Measurements from ENCODE around the gene FPR1. TPM values are rescaled to one million over a fixed set of nuclear protein-coding genes. Genes with fewer than 3 reads are reported as not detected.

FPR1 gene
- total and polyA plus RNA-seq, 4 experiments from 2014 or later, result 0.30 TPM; not detected in 3

DNA sequence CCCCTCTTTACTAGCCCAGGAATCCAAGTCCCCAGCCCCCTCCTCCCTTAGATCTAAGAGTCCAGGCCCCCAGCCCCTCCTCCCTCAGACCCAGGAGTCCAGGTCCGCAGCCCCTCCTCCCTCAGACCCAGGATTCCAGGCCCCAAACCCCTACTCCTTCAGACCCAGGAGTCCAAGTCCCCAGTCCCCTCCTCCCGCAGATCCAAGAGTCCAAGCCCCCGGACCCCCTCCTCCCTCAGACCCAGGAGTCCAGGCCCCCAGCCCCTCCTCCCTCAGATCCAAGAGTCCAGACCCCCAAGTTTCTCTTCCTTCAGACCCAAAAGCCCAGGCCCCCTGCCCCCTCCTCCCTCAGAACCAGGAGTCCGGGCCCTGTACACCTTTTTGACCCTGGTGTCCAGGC, 47.1 kb downstream of the FPR1 start:
- peaks cover 24% of the 10 kb centered on the region in 2 donors for H3K36me3 Mint-ChIP-seq
- Histone ChIP-seq H3K27ac (ENCODE audit: low read depth, low read length) (peak overlapping the region; percentile 90), H3K9me3 (ENCODE audit: control insufficient read depth in 1 of 2, low read length in 2 of 2) (no peaks in the 10 kb centered on the region), H3K4me1 (ENCODE audit: insufficient read depth, low read length) (peaks cover 28% of the 10 kb centered on the region), H3K36me3 (ENCODE audit: insufficient read depth, low read length) (peaks cover 7% of the 10 kb centered on the region), H3K4me3 (ENCODE audit: low read length in 2 of 2) (peak overlapping the region; percentile 42 to 84), H3K27me3 (ENCODE audit: insufficient read depth, low read length) (no peaks in the 10 kb centered on the region)
- H3K4me1 Mint-ChIP-seq, result peaks cover 22 to 55% (median 34%) of the 10 kb centered on the region in 4 donors
- H3K27ac Mint-ChIP-seq, result peak overlapping the region; percentile 82 to 95 (median 93)
- ChIA-PET POLR2A (ENCODE audit: partially characterized antibody) (interaction anchor here (0.6 to 3.0 kb wide), 9 partner anchors 10 to 1816 kb away, joined by 3 to 40 read pairs (median 4); partner anchors contain the start of genes PPP2R1A, SPACA6 and ZNF175), CTCF (ENCODE audit: partially characterized antibody) (interaction anchor here (1.4 to 2.0 kb wide), 3 partner anchors 14 to 43 kb away, joined by 4 to 7 read pairs (median 6); no protein-coding TSS in a partner anchor)
- H3K4me3 Mint-ChIP-seq, result peak overlapping the region; percentile 80 to 93 (median 88)
- no peaks in the 10 kb centered on the region for H3K9me3 Mint-ChIP-seq
- H3K27me3 Mint-ChIP-seq, result no peaks in the 10 kb centered on the region
- intact Hi-C loops (cut with micrococcal nuclease), result loop anchor here (1.0 to 5.0 kb wide), 3 partner anchors 110 to 337 kb away; partner anchors contain the start of genes CLDND2, ETFB and ZNF175
- DNase-seq, result no peak

DNA sequence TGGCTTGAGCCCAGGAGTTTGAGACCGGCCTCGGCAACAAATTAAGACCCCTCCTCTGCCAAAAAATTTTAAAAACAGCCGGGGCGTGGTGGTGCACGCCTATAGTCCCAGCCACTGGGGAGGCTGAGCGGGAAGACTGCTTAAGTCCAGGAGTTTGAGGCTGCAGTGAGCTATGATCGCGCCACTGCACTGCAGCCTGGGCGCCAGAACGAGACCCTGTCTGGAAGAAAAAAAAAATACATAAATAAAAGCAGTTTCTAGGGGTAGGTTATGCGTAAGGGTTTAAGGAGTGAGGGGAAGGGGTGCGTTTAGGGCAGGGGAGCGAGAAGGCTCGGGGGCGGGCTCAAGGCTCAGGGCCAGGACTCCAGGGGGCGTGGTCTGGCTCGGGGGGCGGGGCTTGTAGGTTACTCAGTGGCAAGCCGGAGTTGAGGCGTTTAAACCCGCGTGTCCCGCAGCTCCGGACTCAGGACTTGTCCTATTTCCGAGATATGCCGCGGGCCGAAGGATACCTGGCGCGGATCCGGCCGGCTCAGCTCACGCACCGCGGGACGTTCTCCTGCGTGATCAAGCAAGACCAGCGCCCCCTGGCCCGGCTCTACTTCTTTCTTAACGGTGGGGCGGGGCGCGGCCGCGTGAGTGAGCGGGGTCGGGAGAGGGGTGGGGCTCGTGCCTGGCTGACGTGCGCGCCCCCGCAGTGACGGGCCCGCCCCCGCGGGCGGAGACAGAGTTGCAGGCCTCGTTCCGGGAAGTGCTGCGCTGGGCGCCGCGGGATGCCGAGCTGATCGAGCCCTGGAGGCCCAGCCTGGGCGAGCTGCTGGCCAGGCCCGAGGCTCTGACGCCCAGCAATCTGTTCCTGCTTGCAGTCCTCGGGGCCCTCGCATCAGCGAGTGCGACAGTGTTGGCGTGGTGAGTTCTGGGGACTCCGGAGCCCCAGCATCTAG, 47.8 kb downstream of the FPR1 start:
- CTCF ChIA-PET (ENCODE audit: partially characterized antibody), result interaction anchor here (0.7 to 2.0 kb wide), 5 partner anchors 13 to 47 kb away, joined by 3 to 7 read pairs (median 4); no protein-coding TSS in a partner anchor

DNA sequence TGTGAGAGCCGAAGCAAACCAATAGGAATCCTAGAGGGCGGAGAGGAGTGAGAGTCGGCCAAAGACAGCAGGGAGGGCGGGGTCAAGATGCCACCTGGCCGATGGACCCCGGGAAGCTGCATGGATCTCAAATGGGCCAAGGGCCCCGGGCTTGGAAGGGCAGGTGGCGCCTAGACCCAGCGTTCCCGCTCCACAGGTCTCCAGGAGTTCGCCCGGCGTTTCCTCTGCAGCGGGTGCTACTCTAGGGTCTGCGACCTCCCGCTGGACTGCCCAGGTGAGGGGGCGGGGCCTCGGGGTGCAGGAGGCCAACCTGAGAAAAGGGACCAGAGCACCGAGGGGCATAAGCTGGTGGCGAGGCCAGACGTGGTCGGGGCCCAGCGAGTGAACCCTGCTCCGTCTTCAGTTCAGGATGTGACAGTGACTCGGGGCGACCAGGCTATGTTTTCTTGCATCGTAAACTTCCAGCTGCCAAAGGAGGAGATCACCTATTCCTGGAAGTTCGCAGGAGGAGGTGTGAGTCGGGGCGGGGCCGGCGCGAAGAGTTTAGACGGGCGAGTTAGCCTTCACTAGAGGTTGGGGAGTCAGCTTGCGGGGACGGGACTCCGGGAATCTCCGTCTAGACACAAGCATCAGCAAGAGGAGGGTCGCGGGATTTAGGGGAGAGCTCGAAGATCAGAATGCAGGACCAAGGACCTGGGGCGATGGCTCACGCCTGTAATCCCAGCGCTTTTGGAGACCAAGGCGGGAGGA, 48.7 kb downstream of the FPR1 start:
- no peaks in the 10 kb centered on the region for H3K27me3 ChIP-seq (ENCODE audit: insufficient read depth, low read length)
- H3K4me1 ChIP-seq (ENCODE audit: insufficient read depth, low read length), result peaks cover 28% of the 10 kb centered on the region
- no peaks in the 10 kb centered on the region for H3K27me3 Mint-ChIP-seq
- peak overlapping the region; percentile 82 to 95 (median 92) for H3K27ac Mint-ChIP-seq
- H3K4me1 Mint-ChIP-seq, result peaks cover 22 to 55% (median 33%) of the 10 kb centered on the region in 4 donors
- peaks cover 23 to 26% of the 10 kb centered on the region in 2 donors for H3K36me3 Mint-ChIP-seq
- H3K4me3 Mint-ChIP-seq, result peak overlapping the region; percentile 80 to 93 (median 88)
- peaks cover 7% of the 10 kb centered on the region for H3K36me3 ChIP-seq (ENCODE audit: insufficient read depth, low read length)
- intact Hi-C loops (cut with micrococcal nuclease), result loop anchor here (1.0 to 5.0 kb wide), 3 partner anchors 13 to 336 kb away; partner anchors contain the start of genes CLDND2, ETFB and ZNF175
- DNase-seq, result no peak
- H3K9me3 Mint-ChIP-seq, result no peaks in the 10 kb centered on the region
- peak overlapping the region; percentile 90 for H3K27ac ChIP-seq (ENCODE audit: low read depth, low read length)
- ChIA-PET CTCF (ENCODE audit: partially characterized antibody) (interaction anchor here (0.7 to 2.0 kb wide), 4 partner anchors 12 to 46 kb away, joined by 3 to 7 read pairs (median 5); no protein-coding TSS in a partner anchor), POLR2A (ENCODE audit: partially characterized antibody) (interaction anchor here (1.3 to 3.0 kb wide), 3 partner anchors 9 to 27 kb away, joined by 4 to 40 read pairs (median 14); partner anchors contain the start of gene SPACA6)
- no peaks in the 10 kb centered on the region for H3K9me3 ChIP-seq (ENCODE audit: control insufficient read depth in 1 of 2, low read length in 2 of 2)
- peak overlapping the region in 1 of 2 donors; percentile 84 for H3K4me3 ChIP-seq (ENCODE audit: low read length in 2 of 2)

More for the DNA sequence above, 47.8 kb downstream of the FPR1 start:
- Mint-ChIP-seq H3K4me1 (peaks cover 22 to 55% (median 34%) of the 10 kb centered on the region in 4 donors), H3K27me3 (no peaks in the 10 kb centered on the region), H3K4me3 (peak overlapping the region; percentile 80 to 93 (median 88)), H3K9me3 (no peaks in the 10 kb centered on the region), H3K36me3 (peaks cover 24% of the 10 kb centered on the region in 2 donors), H3K27ac (peak overlapping the region; percentile 82 to 95 (median 93))
- peak; percentile 95 to 98 (median 96) for DNase-seq
- POLR2A ChIA-PET (ENCODE audit: partially characterized antibody), result interaction anchor here (0.6 to 3.0 kb wide), 9 partner anchors 10 to 1817 kb away, joined by 3 to 40 read pairs (median 4); partner anchors contain the start of genes PPP2R1A, SPACA6 and ZNF175
- intact Hi-C loops (cut with micrococcal nuclease), result loop anchor here (1.0 to 5.0 kb wide), 4 partner anchors 14 to 337 kb away; partner anchors contain the start of genes CLDND2, ETFB and ZNF175
- H3K36me3 ChIP-seq (ENCODE audit: insufficient read depth, low read length), result peaks cover 7% of the 10 kb centered on the region
- H3K27me3 ChIP-seq (ENCODE audit: insufficient read depth, low read length), result no peaks in the 10 kb centered on the region
- no peaks in the 10 kb centered on the region for H3K9me3 ChIP-seq (ENCODE audit: control insufficient read depth in 1 of 2, low read length in 2 of 2)
- H3K27ac ChIP-seq (ENCODE audit: low read depth, low read length), result peak overlapping the region; percentile 90
- H3K4me1 ChIP-seq (ENCODE audit: insufficient read depth, low read length), result peaks cover 28% of the 10 kb centered on the region
- H3K4me3 ChIP-seq (ENCODE audit: low read length in 2 of 2), result peak overlapping the region; percentile 42 to 84

DNA sequence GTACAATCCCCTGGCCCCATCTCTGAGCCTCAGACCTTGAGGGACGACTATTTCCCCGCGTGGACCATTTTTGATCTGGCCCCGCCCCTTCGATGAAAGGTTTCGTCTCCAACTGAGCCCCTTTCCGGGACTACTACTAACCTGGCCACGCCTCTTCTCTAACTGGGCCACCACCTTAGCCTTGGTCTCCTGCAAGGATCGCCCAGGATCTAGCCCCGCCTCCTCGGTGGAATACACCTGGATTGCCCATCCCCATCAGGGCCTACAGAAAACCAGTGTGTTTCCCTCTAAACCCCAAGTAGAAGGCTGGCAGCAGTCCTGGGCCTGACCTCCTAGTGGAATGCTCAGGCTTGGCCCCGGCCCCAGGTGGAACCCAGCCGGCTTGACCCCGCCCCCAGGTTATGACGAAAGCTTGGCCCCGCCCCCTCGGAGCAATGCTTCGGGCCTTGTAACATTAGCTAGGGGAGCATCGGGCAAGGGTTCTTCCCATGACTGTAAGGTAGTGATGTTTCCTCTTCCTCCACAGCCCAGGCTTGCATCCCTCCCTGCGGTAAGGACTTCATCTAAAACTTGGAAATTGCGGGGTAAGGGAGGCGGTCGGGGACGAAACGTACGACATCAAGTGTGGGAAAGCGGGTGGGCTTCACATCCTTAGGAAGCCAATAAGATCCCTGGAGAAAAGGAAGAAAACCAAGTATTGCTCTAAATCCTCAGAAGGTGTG, 49.4 kb downstream of the FPR1 start:
- Mint-ChIP-seq H3K36me3 (peaks cover 22 to 25% of the 10 kb centered on the region in 2 donors), H3K4me1 (peaks cover 22 to 51% (median 33%) of the 10 kb centered on the region in 4 donors), H3K27ac (peak overlapping the region; percentile 1 to 95 (median 61)), H3K4me3 (peak overlapping the region; percentile 76 to 93 (median 88)), H3K27me3 (no peaks in the 10 kb centered on the region), H3K9me3 (no peaks in the 10 kb centered on the region)
- Histone ChIP-seq H3K4me3 (ENCODE audit: low read length in 2 of 2) (no peak overlapping the region), H3K27me3 (ENCODE audit: insufficient read depth, low read length) (no peaks in the 10 kb centered on the region), H3K4me1 (ENCODE audit: insufficient read depth, low read length) (peaks cover 28% of the 10 kb centered on the region), H3K9me3 (ENCODE audit: control insufficient read depth in 1 of 2, low read length in 2 of 2) (no peaks in the 10 kb centered on the region), H3K27ac (ENCODE audit: low read depth, low read length) (no peak overlapping the region), H3K36me3 (ENCODE audit: insufficient read depth, low read length) (peaks cover 7% of the 10 kb centered on the region)
- ChIA-PET POLR2A (ENCODE audit: partially characterized antibody) (interaction anchor here (2.2 to 3.0 kb wide), 2 partner anchors 8 to 12 kb away, joined by 14 to 40 read pairs; partner anchors contain the start of gene SPACA6), CTCF (ENCODE audit: partially characterized antibody) (interaction anchor here (1.6 kb wide), 1 partner anchor 45 kb away, joined by 4 read pairs; no protein-coding TSS in a partner anchor)
- intact Hi-C loops (cut with micrococcal nuclease), result loop anchor here (5.0 kb wide), 2 partner anchors 130 to 335 kb away; partner anchors contain the start of genes CLDND2, ETFB and ZNF175
- DNase-seq, result peak in 4 of 5 donors; percentile 24 to 60 (median 34)

DNA sequence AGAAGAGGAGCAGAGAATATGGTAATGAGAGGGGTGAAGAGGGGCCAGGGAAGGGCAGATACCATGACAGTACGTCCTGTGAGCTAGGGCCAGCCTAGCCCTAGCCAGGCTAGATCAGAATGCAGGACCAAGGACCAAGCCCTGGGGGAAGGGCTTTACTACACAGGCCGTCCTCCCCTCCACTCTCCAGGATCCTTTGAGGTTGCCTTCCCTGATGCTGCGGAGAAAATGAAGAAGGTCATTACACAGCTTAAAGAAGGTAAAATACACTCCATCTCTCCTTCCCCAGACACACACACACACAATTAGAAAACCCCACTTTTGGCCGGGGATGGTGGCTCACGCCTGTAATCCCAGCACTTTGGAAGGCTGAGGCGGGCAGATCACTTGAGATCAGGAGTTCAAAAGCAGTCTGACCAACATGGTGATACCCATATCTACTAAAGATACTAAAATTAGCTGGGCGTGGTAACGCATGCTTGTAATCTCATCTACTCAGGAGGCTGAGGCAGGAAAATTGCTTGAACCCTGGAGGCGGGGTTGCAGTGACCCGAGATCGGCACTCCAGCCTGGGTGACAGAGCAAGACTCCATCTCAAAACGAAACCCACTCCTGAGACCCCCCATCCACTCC, 50.1 kb downstream of the FPR1 start:
- H3K4me3 Mint-ChIP-seq, result peak overlapping the region in 2 of 8 donors; percentile 15 to 32

More for the DNA sequence above, 50.1 kb downstream of the FPR1 start:
- CTCF ChIA-PET (ENCODE audit: partially characterized antibody), result no interaction called here
- Mint-ChIP-seq H3K9me3 (no peaks in the 10 kb centered on the region), H3K36me3 (peaks cover 19 to 21% of the 10 kb centered on the region in 2 donors), H3K4me1 (peaks cover 22 to 49% (median 33%) of the 10 kb centered on the region in 4 donors), H3K27ac (peak overlapping the region in 2 of 7 donors; percentile 35 to 81), H3K27me3 (no peaks in the 10 kb centered on the region)
- POLR2A ChIA-PET (ENCODE audit: partially characterized antibody), result interaction anchor here (1.2 to 3.0 kb wide), 2 partner anchors 11 kb away, joined by 4 to 40 read pairs; no protein-coding TSS in a partner anchor
- H3K36me3 ChIP-seq (ENCODE audit: insufficient read depth, low read length), result peaks cover 7% of the 10 kb centered on the region
- intact Hi-C loops (cut with micrococcal nuclease), result loop anchor here (5.0 kb wide), 2 partner anchors 129 to 334 kb away; partner anchors contain the start of genes CLDND2, ETFB and ZNF175
- peaks cover 28% of the 10 kb centered on the region for H3K4me1 ChIP-seq (ENCODE audit: insufficient read depth, low read length)
- H3K27ac ChIP-seq (ENCODE audit: low read depth, low read length), result no peak overlapping the region
- no peak for DNase-seq
- H3K27me3 ChIP-seq (ENCODE audit: insufficient read depth, low read length), result no peaks in the 10 kb centered on the region
- H3K9me3 ChIP-seq (ENCODE audit: control insufficient read depth in 1 of 2, low read length in 2 of 2), result no peaks in the 10 kb centered on the region
- no peak overlapping the region for H3K4me3 ChIP-seq (ENCODE audit: low read length in 2 of 2)

All from CD4-positive, alpha-beta memory T cell (primary cell).